ENCODE data around the gene CCDC74B.
"Not testable (repeated sequence)": the region's sequence is repeated elsewhere in the genome, so short reads cannot be mapped to it uniquely, and the experiment has no call there.

CCDC74B gene

DNA sequence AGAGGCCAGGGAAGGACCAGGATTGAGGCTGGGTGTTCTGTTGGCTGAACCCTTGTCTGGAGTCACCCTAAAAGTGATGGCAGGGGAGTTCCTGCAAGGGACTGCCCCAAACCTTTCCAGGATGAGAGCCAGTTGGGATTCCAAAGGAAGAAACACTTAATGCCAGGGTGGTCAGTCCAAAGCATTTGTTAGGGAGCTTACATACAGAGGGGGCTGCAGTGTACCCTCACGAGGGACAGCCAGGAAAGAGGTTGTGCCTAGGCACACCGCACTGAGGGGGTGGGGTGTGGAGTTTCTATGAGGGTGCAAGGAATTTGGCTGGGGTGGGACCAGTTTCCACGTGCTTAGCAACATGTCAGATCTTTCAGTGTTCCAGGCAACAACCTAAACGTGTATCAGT lies 44.0 kb upstream of the CCDC74B start:
- peak; percentile 62 for TF ChIP-seq ZNF157 (tag by site-specific recombination; IDR thresholded peaks at IDR 0.05)
- H3K4me1 ChIP-seq (ENCODE audit: control insufficient read depth, insufficient read depth, low read length); H3K9me3 ChIP-seq (ENCODE audit: control insufficient read depth, insufficient read depth, low read depth, low read length); CTCF ChIA-PET; H3K4me3 ChIP-seq (ENCODE audit: low read depth, low read length); POLR2A ChIA-PET; H3K27ac ChIP-seq (ENCODE audit: extremely low read depth, low read depth, low read length): not testable (repeated sequence)
- H3K36me3 ChIP-seq (ENCODE audit: control insufficient read depth in 2 of 2, insufficient read depth in 1 of 2, low read length in 2 of 2) = peaks cover 0 to 24% of the 10 kb centered on the region in 2 experiments; a peak in 2 of 3 replicates

DNA sequence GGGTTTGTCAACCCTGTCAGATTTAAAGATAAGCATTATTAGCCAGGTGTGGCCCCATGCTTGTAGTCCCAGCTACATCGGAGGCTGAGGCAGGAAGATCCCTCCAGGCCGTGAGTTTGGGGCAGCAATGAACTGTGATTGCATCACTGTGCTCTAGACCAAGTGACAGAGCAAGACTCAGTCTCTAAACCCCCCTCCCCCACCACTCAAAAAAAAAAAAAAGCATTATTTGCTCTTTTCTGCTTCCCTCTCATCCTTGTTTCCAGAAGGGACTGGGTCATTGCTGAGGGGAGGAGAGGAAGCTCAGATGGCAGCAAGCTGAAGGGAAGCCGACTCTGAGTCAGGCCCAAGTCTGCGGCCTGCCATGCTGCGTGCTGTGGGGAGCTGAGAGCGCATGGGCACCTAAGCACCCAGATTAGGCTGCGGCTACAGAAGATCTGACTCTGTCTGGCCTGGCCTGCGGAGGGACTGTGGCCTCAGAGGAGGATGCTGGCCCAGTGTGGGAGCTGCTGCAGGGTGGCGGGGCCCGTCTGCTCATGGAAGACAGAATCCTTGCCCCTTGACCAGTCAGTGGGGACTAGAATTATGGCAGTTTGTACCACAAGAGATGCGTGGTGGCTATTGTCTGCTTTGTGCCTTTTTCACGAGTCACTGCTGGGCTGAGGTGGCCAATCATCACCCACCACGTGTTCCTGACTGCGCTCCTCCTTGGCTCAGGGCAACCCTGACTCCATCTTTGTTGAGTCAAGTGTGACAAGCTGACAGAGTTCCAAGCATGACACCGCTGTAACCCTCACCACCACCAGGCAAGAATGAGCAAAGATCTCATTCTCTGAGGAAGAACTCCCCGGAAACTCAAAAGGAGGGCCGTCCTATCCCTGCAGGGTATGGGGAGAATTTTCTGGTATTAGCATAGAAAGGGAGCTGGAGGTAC lies 43.2 kb upstream of the CCDC74B start:
- H3K4me1 ChIP-seq (ENCODE audit: control insufficient read depth, insufficient read depth, low read length); H3K9me3 ChIP-seq (ENCODE audit: control insufficient read depth, insufficient read depth, low read depth, low read length); H3K4me3 ChIP-seq (ENCODE audit: low read depth, low read length); H3K27ac ChIP-seq (ENCODE audit: extremely low read depth, low read depth, low read length); CTCF ChIA-PET: not testable (repeated sequence)
- peaks cover 0 to 32% of the 10 kb centered on the region in 2 experiments; a peak in 2 of 3 replicates for H3K36me3 ChIP-seq (ENCODE audit: control insufficient read depth in 2 of 2, insufficient read depth in 1 of 2, low read length in 2 of 2)
- POLR2A ChIA-PET = interaction anchor here (0.7 kb wide), 1 partner anchor 9 kb away, joined by 4 read pairs; no protein-coding TSS in a partner anchor

- ChIA-PET CTCF (interaction anchor here (1.2 kb wide), 2 partner anchors 145 to 147 kb away, joined by 3 to 5 read pairs; no protein-coding TSS in a partner anchor), POLR2A (interaction anchor here (0.7 kb wide), 1 partner anchor 8 kb away, joined by 4 read pairs; no protein-coding TSS in a partner anchor)
- Histone ChIP-seq H3K27ac (ENCODE audit: extremely low read depth, low read depth, low read length) (no peak overlapping the region), H3K4me3 (ENCODE audit: low read depth, low read length) (no peak overlapping the region), H3K36me3 (ENCODE audit: control insufficient read depth in 2 of 2, insufficient read depth in 1 of 2, low read length in 2 of 2) (peaks cover 0 to 34% of the 10 kb centered on the region in 2 experiments; a peak in 2 of 3 replicates), H3K9me3 (ENCODE audit: control insufficient read depth, insufficient read depth, low read depth, low read length) (no peaks in the 10 kb centered on the region), H3K4me1 (ENCODE audit: control insufficient read depth, insufficient read depth, low read length) (0 out of 2 replicates have a peak, but pooled peaks cover 5% of the 10 kb centered on the region)
- no peak for TF ChIP-seq SP2 (tag by site-specific recombination; IDR thresholded peaks at IDR 0.05)
- TF ChIP-seq, protein P1, sequence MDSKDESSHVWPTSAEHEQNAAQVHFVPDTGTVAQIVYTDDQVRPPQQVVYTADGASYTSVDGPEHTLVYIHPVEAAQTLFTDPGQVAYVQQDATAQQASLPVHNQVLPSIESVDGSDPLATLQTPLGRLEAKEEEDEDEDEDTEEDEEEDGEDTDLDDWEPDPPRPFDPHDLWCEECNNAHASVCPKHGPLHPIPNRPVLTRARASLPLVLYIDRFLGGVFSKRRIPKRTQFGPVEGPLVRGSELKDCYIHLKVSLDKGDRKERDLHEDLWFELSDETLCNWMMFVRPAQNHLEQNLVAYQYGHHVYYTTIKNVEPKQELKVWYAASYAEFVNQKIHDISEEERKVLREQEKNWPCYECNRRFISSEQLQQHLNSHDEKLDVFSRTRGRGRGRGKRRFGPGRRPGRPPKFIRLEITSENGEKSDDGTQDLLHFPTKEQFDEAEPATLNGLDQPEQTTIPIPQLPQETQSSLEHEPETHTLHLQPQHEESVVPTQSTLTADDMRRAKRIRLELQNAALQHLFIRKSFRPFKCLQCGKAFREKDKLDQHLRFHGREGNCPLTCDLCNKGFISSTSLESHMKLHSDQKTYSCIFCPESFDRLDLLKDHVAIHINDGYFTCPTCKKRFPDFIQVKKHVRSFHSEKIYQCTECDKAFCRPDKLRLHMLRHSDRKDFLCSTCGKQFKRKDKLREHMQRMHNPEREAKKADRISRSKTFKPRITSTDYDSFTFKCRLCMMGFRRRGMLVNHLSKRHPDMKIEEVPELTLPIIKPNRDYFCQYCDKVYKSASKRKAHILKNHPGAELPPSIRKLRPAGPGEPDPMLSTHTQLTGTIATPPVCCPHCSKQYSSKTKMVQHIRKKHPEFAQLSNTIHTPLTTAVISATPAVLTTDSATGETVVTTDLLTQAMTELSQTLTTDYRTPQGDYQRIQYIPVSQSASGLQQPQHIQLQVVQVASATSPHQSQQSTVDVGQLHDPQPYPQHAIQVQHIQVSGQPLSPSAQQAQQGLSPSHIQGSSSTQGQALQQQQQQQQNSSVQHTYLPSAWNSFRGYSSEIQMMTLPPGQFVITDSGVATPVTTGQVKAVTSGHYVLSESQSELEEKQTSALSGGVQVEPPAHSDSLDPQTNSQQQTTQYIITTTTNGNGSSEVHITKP (tag by site-specific recombination; IDR thresholded peaks at IDR 0.05) = peak; percentile 28; the same call in 1 of the 2 replicates
These were observed 42.4 kb upstream of the CCDC74B start for GRCh38 chr2:130187268-130187667.

- TF ChIP-seq ZNF530 (tag by site-specific recombination; IDR thresholded peaks at IDR 0.05; ENCODE audit: low read depth) (no peak), ZSCAN16 (tag by site-specific recombination; IDR thresholded peaks at IDR 0.05) (no peak), ZNF654 (tag by site-specific recombination; IDR thresholded peaks at IDR 0.05; ENCODE audit: low read depth) (no peak), KLF1 (tag by site-specific recombination; IDR thresholded peaks at IDR 0.05) (no peak), ZNF768 (tag by site-specific recombination; IDR thresholded peaks at IDR 0.05) (no peak), ZNF571 (tag by site-specific recombination; IDR thresholded peaks at IDR 0.05) (no peak), ZNF202 (tag by site-specific recombination; IDR thresholded peaks at IDR 0.05; ENCODE audit: borderline replicate concordance) (no peak), ZXDB (tag by site-specific recombination; IDR thresholded peaks at IDR 0.05) (no peak), ZNF600 (tag by site-specific recombination; IDR thresholded peaks at IDR 0.05) (no peak), TRIM28 (IDR thresholded peaks at IDR 0.05; ENCODE audit: borderline replicate concordance, low read length) (no peak), ZBTB21 (tag by site-specific recombination; IDR thresholded peaks at IDR 0.05) (no peak), ZNF777 (tag by site-specific recombination; IDR thresholded peaks at IDR 0.05; ENCODE audit: borderline replicate concordance) (no peak), GFI1B (tag by site-specific recombination; IDR thresholded peaks at IDR 0.05) (no peak)
- TF ChIP-seq, protein P1 (tag by site-specific recombination; IDR thresholded peaks at IDR 0.05) = no peak
- H3K36me3 ChIP-seq (ENCODE audit: control insufficient read depth in 2 of 2, insufficient read depth in 1 of 2, low read length in 2 of 2) = peaks cover 0 to 34% of the 10 kb centered on the region in 2 experiments; a peak in 2 of 3 replicates
- H3K4me3 ChIP-seq (ENCODE audit: low read depth, low read length) = no peak overlapping the region
- ChIA-PET POLR2A (no interaction called here), CTCF (interaction anchor here (1.2 kb wide), 2 partner anchors 146 to 148 kb away, joined by 3 to 5 read pairs; no protein-coding TSS in a partner anchor)
- H3K4me1 ChIP-seq (ENCODE audit: control insufficient read depth, insufficient read depth, low read length) = 0 out of 2 replicates have a peak, but pooled peaks cover 5% of the 10 kb centered on the region
- H3K27ac ChIP-seq (ENCODE audit: extremely low read depth, low read depth, low read length) = no peak overlapping the region
- no peaks in the 10 kb centered on the region for H3K9me3 ChIP-seq (ENCODE audit: control insufficient read depth, insufficient read depth, low read depth, low read length)
These were observed 41.5 kb upstream of the CCDC74B start for GRCh38 chr2:130186391-130186790.

All from HEK293 (cell line).